GM12801 (cell line): ENCODE data around the gene ZNF714.

Source experiments
- CTCF ChIP-seq: IDR thresholded peaks from one replicate; pipeline ENCODE4 v1.5.1; 2011; ENCODE audit warnings: control low read depth; ENCODE audit not compliant: insufficient read length; ENCODE audit errors: extremely low read depth

The ZNF714 gene

DNA sequence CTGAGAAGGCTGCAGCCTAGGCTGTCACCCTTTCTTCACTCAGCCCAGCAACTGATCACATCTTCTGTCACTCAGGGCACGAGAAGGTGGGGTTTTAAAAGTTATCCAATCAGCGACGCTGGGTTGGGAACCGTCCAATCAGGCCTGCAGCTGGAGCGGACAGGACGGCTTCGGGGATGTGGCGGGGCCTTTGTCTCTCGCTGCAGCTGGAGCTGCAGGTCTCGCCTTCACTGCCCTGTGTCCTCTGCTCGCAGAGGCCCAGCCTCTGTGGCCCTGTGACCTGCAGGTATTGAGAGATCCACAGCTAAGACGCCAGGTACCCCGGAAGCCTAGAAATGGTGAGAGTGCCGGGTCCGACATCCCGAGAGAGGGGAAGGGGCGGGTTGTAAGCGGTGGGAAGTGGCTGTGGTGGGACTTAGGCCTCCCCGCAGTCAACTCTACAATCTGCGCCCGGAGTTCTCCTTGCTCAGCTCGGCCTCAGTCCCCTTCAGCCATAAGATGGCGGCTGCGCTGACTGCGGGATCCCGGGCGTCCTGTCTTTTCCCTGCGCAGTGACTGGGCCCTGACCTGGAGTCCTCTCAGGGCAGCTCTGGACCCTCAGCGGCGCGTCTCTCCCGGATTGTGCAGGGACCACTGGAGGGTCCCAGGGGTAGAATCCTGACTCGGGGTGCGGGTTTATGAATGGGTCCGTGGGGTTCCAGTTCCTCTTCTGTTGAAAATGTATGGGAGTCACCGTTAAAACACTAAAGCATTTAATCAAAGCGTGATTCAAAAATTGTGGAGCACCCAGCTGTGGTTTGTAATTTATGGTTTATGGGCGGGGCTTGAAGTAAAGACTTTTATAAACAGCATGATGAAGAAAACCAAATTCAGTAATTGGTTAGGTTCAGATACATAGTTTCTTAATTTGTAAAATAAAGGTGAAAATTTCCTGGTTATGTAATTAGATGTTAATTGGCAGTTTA is at the start of gene ZNF714:
ZNF714 (plus strand) TSS at position 193 of the 965 bp plus-strand sequence. CDS start 16,066 bp downstream, outside the sequence.
- no peak for TF ChIP-seq CTCF

- no peak for TF ChIP-seq CTCF
Observed at GRCh38 chr19:21045028-21045427, 37.0 kb upstream of the ZNF714 start.

DNA sequence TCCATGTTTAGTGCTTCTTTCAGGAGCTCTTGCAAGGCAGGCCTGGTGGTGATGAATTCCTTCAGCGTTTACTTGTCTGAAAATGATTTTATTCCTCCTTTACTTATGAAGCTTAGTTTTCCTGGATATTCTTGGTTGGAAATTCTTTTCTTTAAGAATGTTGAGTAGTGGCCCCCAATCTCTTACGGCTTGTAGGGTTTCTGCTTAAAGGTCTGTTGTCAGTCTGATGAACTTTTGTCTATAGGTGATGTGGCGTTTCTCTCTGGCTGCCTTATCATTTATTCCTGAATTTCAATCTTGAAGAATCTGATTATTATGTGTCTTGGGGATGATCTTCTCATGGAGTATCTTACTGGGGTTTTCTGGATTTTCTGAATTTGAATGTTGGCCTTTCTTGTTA is 35.5 kb upstream of the ZNF714 start:
- no peak for TF ChIP-seq CTCF

GRCh38 chr19:21047716-21048115 is 34.3 kb upstream of the ZNF714 start:
- TF ChIP-seq CTCF: no peak

DNA sequence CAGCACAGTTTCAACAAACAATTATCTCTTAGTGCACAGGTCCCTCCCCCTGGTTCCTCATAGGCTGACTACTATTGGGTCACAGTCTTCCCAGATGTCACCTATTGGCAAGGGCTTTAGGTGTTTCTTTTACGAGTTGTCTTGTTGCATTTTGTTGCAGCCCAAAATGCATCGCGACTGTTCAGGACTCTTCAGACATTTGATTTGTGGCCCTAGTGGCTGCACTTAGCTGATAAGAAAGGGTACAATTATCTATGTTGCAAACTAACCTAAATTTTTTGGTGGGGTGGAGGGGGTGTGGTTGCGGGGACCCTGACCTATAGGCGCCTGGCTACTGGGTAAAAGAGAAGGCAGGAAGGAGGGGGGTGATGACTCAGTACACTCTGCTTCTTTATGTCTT is 29.1 kb upstream of the ZNF714 start:
- TF ChIP-seq CTCF: no peak

DNA sequence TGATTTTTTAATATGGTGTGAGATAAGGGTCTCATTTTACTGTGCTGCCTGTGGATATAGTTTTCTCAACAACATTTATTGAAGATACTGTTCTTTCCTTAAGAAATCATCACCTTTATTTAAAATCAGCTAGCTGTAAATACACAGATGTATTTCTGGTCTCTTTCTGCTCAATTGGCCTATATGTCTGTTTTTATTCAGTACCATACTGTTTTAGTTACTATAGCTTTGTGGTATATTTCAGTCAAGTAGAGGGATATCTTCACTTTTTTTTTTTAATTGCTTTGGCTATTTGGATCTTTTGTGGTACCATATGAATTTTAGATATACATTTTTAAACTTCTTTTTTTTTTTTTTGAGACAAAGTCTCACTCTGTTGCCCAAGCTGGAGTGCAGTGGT is 16.7 kb upstream of the ZNF714 start:
- TF ChIP-seq CTCF: no peak

DNA sequence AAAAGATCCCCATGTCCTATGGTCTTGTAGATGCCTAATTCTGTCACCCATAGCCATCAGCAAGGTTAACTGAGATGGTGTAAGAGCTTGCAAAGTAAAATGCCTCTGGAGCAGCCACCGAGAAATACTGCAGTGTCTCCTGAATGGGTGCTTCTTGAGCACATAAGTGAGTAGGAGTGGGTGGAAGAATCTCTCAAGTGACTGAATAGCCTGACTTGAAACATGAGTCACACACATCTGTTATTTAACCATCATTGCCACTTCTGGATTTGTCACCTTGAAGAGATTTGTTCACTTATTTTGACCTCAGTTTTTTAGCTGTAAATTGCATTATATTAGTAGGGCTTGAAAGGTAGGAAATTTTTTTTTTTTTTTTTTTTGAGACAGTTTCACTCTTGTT is 2.3 kb downstream of the ZNF714 start:
- TF ChIP-seq CTCF: no peak
